ENCODE measurements around the gene IGF2BP1.

Gene IGF2BP1

DNA sequence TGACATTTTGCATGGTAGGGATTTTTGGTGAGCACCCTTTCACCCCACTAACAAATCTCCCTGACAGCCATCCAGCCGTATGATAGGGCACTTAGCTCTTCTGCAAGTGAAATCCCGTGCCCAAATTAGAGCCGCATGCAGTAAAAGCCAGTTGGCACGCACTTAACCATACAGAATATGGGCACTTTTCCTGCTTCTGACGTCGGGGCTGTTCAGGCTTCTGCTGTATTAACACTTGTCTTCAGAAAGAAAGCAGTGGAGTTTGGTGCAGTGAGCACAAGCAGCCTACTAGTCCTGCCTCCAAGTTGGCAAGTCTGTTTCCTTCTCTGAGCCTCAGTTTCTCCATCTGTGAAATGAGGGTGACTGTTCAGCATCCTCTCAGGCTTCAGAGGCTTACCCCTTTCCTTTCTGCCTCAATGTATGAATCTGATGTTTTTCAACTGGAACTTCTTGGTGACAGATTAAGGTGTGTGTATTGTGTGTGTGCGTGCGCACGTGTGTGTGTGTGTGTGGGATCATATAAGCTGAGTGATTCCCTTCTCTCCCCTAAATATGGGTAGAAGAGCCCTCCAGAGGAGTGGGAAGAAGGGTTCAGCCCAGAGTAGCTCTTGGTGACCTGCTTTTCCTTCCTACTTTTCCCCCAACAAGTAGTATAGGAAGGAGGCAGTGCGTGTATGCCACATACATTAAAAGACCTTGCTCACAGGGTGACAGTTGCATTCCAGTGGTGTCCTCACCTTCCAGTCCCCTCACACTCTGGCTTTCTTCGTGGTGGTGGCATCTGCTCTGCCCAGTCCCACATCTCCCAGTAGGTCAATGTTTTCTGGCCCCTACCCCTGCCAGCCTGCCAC lies 19.0 kb downstream of the IGF2BP1 start:
- H3K27ac ChIP-seq (ENCODE audit: low read depth, low read length): no peak overlapping the region
- no peaks in the 10 kb centered on the region for H3K9me2 ChIP-seq (replicated peaks; ENCODE audit: insufficient read depth, low read length)
- H3K27me3 ChIP-seq (ENCODE audit: low read length): no peaks in the 10 kb centered on the region
- H3K36me3 ChIP-seq (ENCODE audit: low read length): no peaks in the 10 kb centered on the region
- H2AFZ ChIP-seq (ENCODE audit: low read depth, low read length, severe bottlenecking): no peak overlapping the region
- H3K9ac ChIP-seq (ENCODE audit: low read length): no peak overlapping the region
- no peaks in the 10 kb centered on the region for H3K9me3 ChIP-seq (ENCODE audit: insufficient read depth, low read length)
- no peak overlapping the region for H3K4me2 ChIP-seq (ENCODE audit: low read depth, low read length, poor library complexity, severe bottlenecking)
- TF ChIP-seq EZH2phosphoT487 (conservative IDR thresholded peaks at IDR 0.05; ENCODE audit: low read length): no peak
- no peaks in the 10 kb centered on the region for H4K20me1 ChIP-seq (ENCODE audit: low read depth, low read length)
- H3K79me2 ChIP-seq (ENCODE audit: insufficient read depth, low read length): no peaks in the 10 kb centered on the region
- H3F3A ChIP-seq (ENCODE audit: insufficient read depth): no peaks in the 10 kb centered on the region
- no peak overlapping the region for H3K4me3 ChIP-seq (ENCODE audit: insufficient read depth, low read length, poor library complexity, severe bottlenecking)

DNA sequence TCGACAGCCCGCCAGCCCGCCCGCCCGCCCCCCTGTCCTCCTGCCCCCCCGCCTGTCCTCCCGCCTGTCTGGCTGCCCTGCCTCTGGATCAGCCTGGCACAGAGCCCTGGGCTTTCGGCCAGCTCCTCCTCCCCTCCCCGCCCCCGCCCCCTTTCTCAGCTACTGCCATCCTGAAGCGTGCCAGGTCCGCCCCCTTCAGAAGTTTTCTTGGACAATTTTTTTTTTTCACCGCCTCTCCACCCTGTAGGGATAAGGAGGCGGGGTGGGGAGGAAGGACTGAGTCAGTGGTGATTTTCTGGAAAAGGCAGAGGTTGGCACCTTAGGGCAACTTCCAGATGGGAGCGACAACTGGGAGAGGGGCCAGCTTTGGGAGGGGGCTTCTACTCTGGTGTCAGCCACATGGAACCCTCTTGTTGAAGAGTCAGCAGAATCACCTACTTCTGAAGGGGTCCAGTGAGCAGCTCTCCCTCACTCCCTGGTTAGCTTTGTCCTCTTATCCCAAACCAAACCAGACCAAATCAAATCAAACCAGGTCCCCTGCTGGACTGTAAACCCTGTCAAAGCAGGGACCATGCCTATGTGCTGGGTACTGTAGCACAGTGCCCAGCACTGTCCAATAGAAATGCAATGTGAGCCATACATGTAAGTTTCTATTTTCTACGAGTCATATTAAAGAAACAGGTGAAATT lies 19.7 kb downstream of the IGF2BP1 start:
- H3K9me2 ChIP-seq (replicated peaks; ENCODE audit: insufficient read depth, low read length): no peaks in the 10 kb centered on the region
- H3K4me3 ChIP-seq (ENCODE audit: insufficient read depth, low read length, poor library complexity, severe bottlenecking): no peak overlapping the region
- no peaks in the 10 kb centered on the region for H4K20me1 ChIP-seq (ENCODE audit: low read depth, low read length)
- TF ChIP-seq CTCF (IDR thresholded peaks at IDR 0.05; ENCODE audit: insufficient read depth, low read length, poor library complexity, severe bottlenecking): no peak
- TF ChIP-seq EZH2phosphoT487 (conservative IDR thresholded peaks at IDR 0.05; ENCODE audit: low read length): no peak
- no peaks in the 10 kb centered on the region for H3K27me3 ChIP-seq (ENCODE audit: low read length)
- H3K36me3 ChIP-seq (ENCODE audit: low read length): no peaks in the 10 kb centered on the region
- H3K79me2 ChIP-seq (ENCODE audit: insufficient read depth, low read length): no peaks in the 10 kb centered on the region
- H3K9ac ChIP-seq (ENCODE audit: low read length): no peak overlapping the region
- H3F3A ChIP-seq (ENCODE audit: insufficient read depth): no peaks in the 10 kb centered on the region
- H3K4me2 ChIP-seq (ENCODE audit: low read depth, low read length, poor library complexity, severe bottlenecking): no peak overlapping the region
- H2AFZ ChIP-seq (ENCODE audit: low read depth, low read length, severe bottlenecking): no peak overlapping the region
- no peaks in the 10 kb centered on the region for H3K9me3 ChIP-seq (ENCODE audit: insufficient read depth, low read length)
- no peak overlapping the region for H3K27ac ChIP-seq (ENCODE audit: low read depth, low read length)

DNA sequence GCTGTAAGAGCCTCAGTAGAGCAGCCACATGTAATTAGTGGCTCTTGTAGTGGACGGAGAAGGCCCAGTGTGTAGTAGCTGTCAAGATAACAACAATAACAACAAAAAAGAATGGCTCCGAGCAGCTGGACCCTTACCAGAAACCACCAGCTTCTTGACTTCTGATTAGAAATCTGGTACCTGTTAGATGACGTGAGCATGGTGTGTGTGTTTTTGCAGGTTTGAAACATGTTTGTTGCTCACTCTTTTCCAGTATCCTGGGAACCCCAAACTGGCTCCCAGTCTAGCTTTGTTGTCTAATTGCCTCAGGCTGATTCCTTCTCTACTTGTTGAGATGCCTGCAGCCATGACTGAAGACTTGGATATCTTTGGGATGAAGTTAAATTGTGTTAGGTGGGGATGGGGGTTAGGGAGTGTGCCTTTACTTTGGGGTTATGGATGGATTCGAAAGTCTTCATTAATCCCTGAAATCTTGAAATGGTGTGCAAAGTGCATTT lies 21.0 kb downstream of the IGF2BP1 start:
- no peaks in the 10 kb centered on the region for H3K9me2 ChIP-seq (replicated peaks; ENCODE audit: insufficient read depth, low read length)
- TF ChIP-seq EZH2phosphoT487 (conservative IDR thresholded peaks at IDR 0.05; ENCODE audit: low read length) (no peak), CTCF (IDR thresholded peaks at IDR 0.05; ENCODE audit: insufficient read depth, low read length, poor library complexity, severe bottlenecking) (no peak)
- no peak overlapping the region for H3K9ac ChIP-seq (ENCODE audit: low read length)
- no peaks in the 10 kb centered on the region for H3K36me3 ChIP-seq (ENCODE audit: low read length)
- no peaks in the 10 kb centered on the region for H4K20me1 ChIP-seq (ENCODE audit: low read depth, low read length)
- H3K27me3 ChIP-seq (ENCODE audit: low read length): no peaks in the 10 kb centered on the region
- H3F3A ChIP-seq (ENCODE audit: insufficient read depth): no peaks in the 10 kb centered on the region
- H3K27ac ChIP-seq (ENCODE audit: low read depth, low read length): no peak overlapping the region
- H3K4me2 ChIP-seq (ENCODE audit: low read depth, low read length, poor library complexity, severe bottlenecking): no peak overlapping the region
- H2AFZ ChIP-seq (ENCODE audit: low read depth, low read length, severe bottlenecking): no peak overlapping the region
- H3K79me2 ChIP-seq (ENCODE audit: insufficient read depth, low read length): no peaks in the 10 kb centered on the region
- H3K9me3 ChIP-seq (ENCODE audit: insufficient read depth, low read length): no peaks in the 10 kb centered on the region
- H3K4me3 ChIP-seq (ENCODE audit: insufficient read depth, low read length, poor library complexity, severe bottlenecking): no peak overlapping the region

Measured in SU-DHL-6 (cell line).